Measurements from ENCODE around the gene ACBD4. TPM values are rescaled to one million over a fixed set of nuclear protein-coding genes. Genes with fewer than 3 reads are reported as not detected.

Gene ACBD4
- total RNA-seq, 5 donors from 2014 or later (not counting 1 experiment from before 2014, with no cell fraction given) = 28.4 to 48.5 (median 38.9) TPM

GRCh38 chr17:45145035-45145389 lies 9.5 kb downstream of the ACBD4 start:
- H3K4me1 Mint-ChIP-seq = peaks cover 49 to 65% (median 54%) of the 10 kb centered on the region in 3 donors
- CTCF ChIA-PET = interaction anchor here in 1 of 2 donors (2.4 kb wide), 1 partner anchor 10 kb away, joined by 13 read pairs; the partner anchor contains the start of gene ACBD4
- whole genome bisulfite sequencing (ENCODE audit: insufficient coverage) = 89% methylated on average over 8 of the region's 8 CpGs
- H3K4me3 ChIP-seq (ENCODE audit: control insufficient read depth in 1 of 2, extremely low read depth in 1 of 2, low read length in 1 of 2) = peak overlapping the region in 1 of 2 donors; percentile 69
- POLR2A ChIA-PET = interaction anchor here (0.6 to 0.7 kb wide), 2 partner anchors 16 to 28 kb away, joined by 3 to 5 read pairs; no protein-coding TSS in a partner anchor
- no peaks in the 10 kb centered on the region for H3K9me3 ChIP-seq
- DNase-seq = no peak
- H3K4me3 Mint-ChIP-seq = peak overlapping the region; percentile 31 to 100 (median 56)
- H3K4me1 ChIP-seq (ENCODE audit: control insufficient read depth in 1 of 2, extremely low read depth in 1 of 2, insufficient read depth in 2 of 2, low read length in 2 of 2) = peaks cover 18 to 60% of the 10 kb centered on the region in 2 experiments
- H3K9me3 Mint-ChIP-seq = no peaks in the 10 kb centered on the region
- peaks cover 0 to 2% of the 10 kb centered on the region in 2 donors for H3K27me3 Mint-ChIP-seq
- ATAC-seq (replicated peaks in 1 of 4) = no peak
- no peak overlapping the region for H3K27ac ChIP-seq (ENCODE audit: low read length)
- H3K36me3 Mint-ChIP-seq = no peaks in the 10 kb centered on the region
- no peaks in the 10 kb centered on the region for H3K27me3 ChIP-seq (replicated peaks in 1 of 2; ENCODE audit: control insufficient read depth in 2 of 2, extremely low read depth in 1 of 2, insufficient read depth in 2 of 2, low read length in 1 of 2)
- peaks cover 0 to 5% of the 10 kb centered on the region in 2 donors for H3K36me3 ChIP-seq (ENCODE audit: control insufficient read depth in 2 of 2, extremely low read depth in 1 of 2, insufficient read depth in 1 of 2, low read length in 1 of 2)
- peak overlapping the region; percentile 65 to 79 for H3K27ac Mint-ChIP-seq

- DNase-seq = no peak
- Mint-ChIP-seq H3K36me3 (no peaks in the 10 kb centered on the region), H3K27ac (peak overlapping the region; percentile 99 to 100), H3K4me1 (peaks cover 56 to 71% (median 57%) of the 10 kb centered on the region in 3 donors), H3K4me3 (peak overlapping the region; percentile 93 to 100 (median 97)), H3K9me3 (no peaks in the 10 kb centered on the region), H3K27me3 (peaks cover 0 to 2% of the 10 kb centered on the region in 2 donors)
- ChIA-PET CTCF (interaction anchor here (0.5 to 0.8 kb wide), 2 partner anchors 11 to 13 kb away, joined by 3 read pairs; partner anchors contain the start of gene ACBD4 (in 1 of the 2)), POLR2A (interaction anchor here (0.5 to 0.7 kb wide), 3 partner anchors 15 to 457 kb away, joined by 3 to 4 read pairs (median 3); no protein-coding TSS in a partner anchor)
- Histone ChIP-seq H3K27ac (ENCODE audit: low read length) (no peak overlapping the region), H3K9me3 (no peaks in the 10 kb centered on the region), H3K4me1 (ENCODE audit: control insufficient read depth in 1 of 2, extremely low read depth in 1 of 2, insufficient read depth in 2 of 2, low read length in 2 of 2) (peaks cover 25 to 64% of the 10 kb centered on the region in 2 experiments), H3K27me3 (replicated peaks in 1 of 2; ENCODE audit: control insufficient read depth in 2 of 2, extremely low read depth in 1 of 2, insufficient read depth in 2 of 2, low read length in 1 of 2) (no peaks in the 10 kb centered on the region), H3K36me3 (ENCODE audit: control insufficient read depth in 2 of 2, extremely low read depth in 1 of 2, insufficient read depth in 1 of 2, low read length in 1 of 2) (peaks cover 0 to 5% of the 10 kb centered on the region in 2 donors), H3K4me3 (ENCODE audit: control insufficient read depth in 1 of 2, extremely low read depth in 1 of 2, low read length in 1 of 2) (no peak overlapping the region)
- 92% methylated on average over 9 of the region's 10 CpGs for WGBS (ENCODE audit: insufficient coverage)
- no peak for ATAC-seq (replicated peaks in 1 of 4)
These were observed 10.7 kb downstream of the ACBD4 start for GRCh38 chr17:45146166-45146565.

GRCh38 chr17:45146592-45146889 lies 11.1 kb downstream of the ACBD4 start:
- WGBS (ENCODE audit: insufficient coverage) = 92% methylated on average over 3 of the region's 4 CpGs
- Mint-ChIP-seq H3K36me3 (no peaks in the 10 kb centered on the region), H3K27me3 (peaks cover 0 to 2% of the 10 kb centered on the region in 2 donors), H3K4me1 (peaks cover 56 to 71% (median 58%) of the 10 kb centered on the region in 3 donors), H3K9me3 (no peaks in the 10 kb centered on the region), H3K27ac (peak overlapping the region; percentile 99 to 100), H3K4me3 (peak overlapping the region; percentile 93 to 100 (median 97))
- Histone ChIP-seq H3K4me1 (ENCODE audit: control insufficient read depth in 1 of 2, extremely low read depth in 1 of 2, insufficient read depth in 2 of 2, low read length in 2 of 2) (peaks cover 28 to 64% of the 10 kb centered on the region in 2 experiments), H3K4me3 (ENCODE audit: control insufficient read depth in 1 of 2, extremely low read depth in 1 of 2, low read length in 1 of 2) (peak overlapping the region; percentile 76 to 97), H3K27me3 (replicated peaks in 1 of 2; ENCODE audit: control insufficient read depth in 2 of 2, extremely low read depth in 1 of 2, insufficient read depth in 2 of 2, low read length in 1 of 2) (no peaks in the 10 kb centered on the region), H3K27ac (ENCODE audit: low read length) (no peak overlapping the region), H3K9me3 (no peaks in the 10 kb centered on the region), H3K36me3 (ENCODE audit: control insufficient read depth in 2 of 2, extremely low read depth in 1 of 2, insufficient read depth in 1 of 2, low read length in 1 of 2) (peaks cover 0 to 5% of the 10 kb centered on the region in 2 donors)
- ChIA-PET POLR2A (interaction anchor here (0.6 to 0.7 kb wide), 2 partner anchors 15 to 87 kb away, joined by 3 to 4 read pairs; no protein-coding TSS in a partner anchor), CTCF (interaction anchor here in 1 of 2 donors (0.8 kb wide), 1 partner anchor 11 kb away, joined by 3 read pairs; the partner anchor contains the start of gene ACBD4)
- ATAC-seq (replicated peaks in 1 of 4) (no peak), DNase-seq (no peak)

GRCh38 chr17:45146890-45147580 lies 11.5 kb downstream of the ACBD4 start:
- H3K4me3 ChIP-seq (ENCODE audit: control insufficient read depth in 1 of 2, extremely low read depth in 1 of 2, low read length in 1 of 2) = peak overlapping the region; percentile 76 to 97
- H3K36me3 Mint-ChIP-seq = no peaks in the 10 kb centered on the region
- H3K27me3 Mint-ChIP-seq = peaks cover 0 to 2% of the 10 kb centered on the region in 2 donors
- peaks cover 0 to 5% of the 10 kb centered on the region in 2 donors for H3K36me3 ChIP-seq (ENCODE audit: control insufficient read depth in 2 of 2, extremely low read depth in 1 of 2, insufficient read depth in 1 of 2, low read length in 1 of 2)
- WGBS (ENCODE audit: insufficient coverage) = 23% methylated on average over 18 of the region's 29 CpGs
- H3K27me3 ChIP-seq (replicated peaks in 1 of 2; ENCODE audit: control insufficient read depth in 2 of 2, extremely low read depth in 1 of 2, insufficient read depth in 2 of 2, low read length in 1 of 2) = no peaks in the 10 kb centered on the region
- no peaks in the 10 kb centered on the region for H3K9me3 Mint-ChIP-seq
- peak overlapping the region; percentile 97 for H3K27ac ChIP-seq (ENCODE audit: low read length)
- H3K4me1 Mint-ChIP-seq = peaks cover 58 to 72% (median 61%) of the 10 kb centered on the region in 3 donors
- no peaks in the 10 kb centered on the region for H3K9me3 ChIP-seq
- peak overlapping the region; percentile 99 to 100 for H3K27ac Mint-ChIP-seq
- ChIA-PET POLR2A (interaction anchor here (1.8 to 4.3 kb wide), 3 partner anchors 12 to 14 kb away, joined by 3 to 45 read pairs (median 28); partner anchors contain the start of genes HEXIM2 (in 2 of the 2) and ACBD4 (in 1 of the 2)), CTCF (interaction anchor here (0.8 to 7.3 kb wide), 4 partner anchors 11 to 14 kb away, joined by 3 to 277 read pairs (median 77); partner anchors contain the start of genes ACBD4 (in 2 of the 2) and HEXIM2 (in 1 of the 2))
- DNase-seq (peak in 19 of 35 experiments; percentile 43 to 82 (median 64)), ATAC-seq (replicated peaks in 1 of 4) (peak; percentile 2 to 4 (median 4))
- H3K4me3 Mint-ChIP-seq = peak overlapping the region; percentile 93 to 100 (median 97)
- peaks cover 33 to 68% of the 10 kb centered on the region in 2 experiments for H3K4me1 ChIP-seq (ENCODE audit: control insufficient read depth in 1 of 2, extremely low read depth in 1 of 2, insufficient read depth in 2 of 2, low read length in 2 of 2)

DNA sequence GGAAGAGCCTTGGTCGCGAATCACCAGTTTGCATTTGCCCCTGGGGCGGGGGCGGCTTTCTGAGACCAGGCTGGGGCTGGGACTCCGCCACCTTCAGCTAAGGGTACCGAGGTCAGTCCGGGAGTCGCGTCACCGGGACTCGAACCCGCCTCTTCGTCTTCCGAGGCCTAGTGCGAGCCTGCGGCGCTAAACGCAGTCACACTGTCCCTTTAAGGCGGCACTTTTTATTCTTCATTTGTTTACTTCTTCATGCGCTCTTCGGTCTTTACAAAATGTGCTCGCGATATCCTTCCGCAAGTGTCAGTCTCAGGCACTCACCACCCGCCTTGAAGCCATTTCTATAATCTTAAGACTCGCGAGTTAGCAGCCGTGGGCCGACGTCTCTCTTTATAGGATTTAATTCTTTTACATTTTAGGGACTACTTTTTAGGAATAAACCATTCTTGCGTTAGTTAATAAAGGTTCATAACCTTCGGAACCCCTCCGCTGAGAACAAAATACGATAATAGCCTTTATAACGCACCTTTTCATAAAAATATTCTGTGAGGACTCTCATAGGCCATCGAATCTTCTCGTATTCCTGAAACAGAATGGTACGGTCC lies 12.2 kb downstream of the ACBD4 start:
- ChIA-PET POLR2A (interaction anchor here (0.6 to 4.3 kb wide), 20 partner anchors 8 to 257 kb away, joined by 3 to 45 read pairs (median 6); partner anchors contain the start of genes ACBD4 (in 2 of the 2), HEXIM2 (in 2 of the 2) and NMT1 (in 1 of the 2)), CTCF (interaction anchor here (0.5 to 7.3 kb wide), 6 partner anchors 12 to 169 kb away, joined by 3 to 277 read pairs (median 36); partner anchors contain the start of genes ACBD4 (in 2 of the 2), HEXIM2 (in 1 of the 2) and MAP3K14 (in 1 of the 2))
- peak overlapping the region; percentile 76 to 97 for H3K4me3 ChIP-seq (ENCODE audit: control insufficient read depth in 1 of 2, extremely low read depth in 1 of 2, low read length in 1 of 2)
- H3K9me3 Mint-ChIP-seq = no peaks in the 10 kb centered on the region
- peaks cover 0 to 5% of the 10 kb centered on the region in 2 donors for H3K36me3 ChIP-seq (ENCODE audit: control insufficient read depth in 2 of 2, extremely low read depth in 1 of 2, insufficient read depth in 1 of 2, low read length in 1 of 2)
- no peaks in the 10 kb centered on the region for H3K27me3 ChIP-seq (replicated peaks in 1 of 2; ENCODE audit: control insufficient read depth in 2 of 2, extremely low read depth in 1 of 2, insufficient read depth in 2 of 2, low read length in 1 of 2)
- H3K36me3 Mint-ChIP-seq = no peaks in the 10 kb centered on the region
- peak overlapping the region; percentile 97 for H3K27ac ChIP-seq (ENCODE audit: low read length)
- peaks cover 33 to 72% of the 10 kb centered on the region in 2 experiments for H3K4me1 ChIP-seq (ENCODE audit: control insufficient read depth in 1 of 2, extremely low read depth in 1 of 2, insufficient read depth in 2 of 2, low read length in 2 of 2)
- H3K27me3 Mint-ChIP-seq = peaks cover 0 to 2% of the 10 kb centered on the region in 2 donors
- DNase-seq (peak in 34 of 35 experiments; percentile 56 to 92 (median 70)), ATAC-seq (replicated peaks in 1 of 4) (peak; percentile 25 to 29 (median 26))
- under 1% methylated on average over 31 of the region's 38 CpGs for WGBS (ENCODE audit: insufficient coverage)
- peak overlapping the region; percentile 99 to 100 for H3K27ac Mint-ChIP-seq
- peaks cover 59 to 71% (median 61%) of the 10 kb centered on the region in 3 donors for H3K4me1 Mint-ChIP-seq
- no peaks in the 10 kb centered on the region for H3K9me3 ChIP-seq
- H3K4me3 Mint-ChIP-seq = peak overlapping the region; percentile 93 to 100 (median 97)

All from T-cell (primary cell).